ENCODE measurements around the gene CDH4.

The CDH4 gene

GRCh38 chr20:61818746-61819573 is 566.9 kb downstream of the CDH4 start:
- no peak for DNase-seq

DNA sequence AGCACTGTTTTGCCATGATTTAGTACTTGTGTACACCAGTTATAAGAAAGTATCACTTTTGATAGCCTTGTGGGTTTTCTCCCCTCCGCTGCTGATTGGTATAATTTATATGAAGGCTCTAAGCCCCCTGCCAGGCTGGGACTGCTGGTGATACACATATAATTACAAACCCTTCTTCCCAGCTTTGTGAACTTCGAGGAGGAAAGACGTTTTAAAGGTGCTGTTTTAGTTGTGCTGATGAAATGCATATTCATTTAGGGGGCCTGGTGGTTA is 567.4 kb downstream of the CDH4 start:
- no peak for DNase-seq

DNA sequence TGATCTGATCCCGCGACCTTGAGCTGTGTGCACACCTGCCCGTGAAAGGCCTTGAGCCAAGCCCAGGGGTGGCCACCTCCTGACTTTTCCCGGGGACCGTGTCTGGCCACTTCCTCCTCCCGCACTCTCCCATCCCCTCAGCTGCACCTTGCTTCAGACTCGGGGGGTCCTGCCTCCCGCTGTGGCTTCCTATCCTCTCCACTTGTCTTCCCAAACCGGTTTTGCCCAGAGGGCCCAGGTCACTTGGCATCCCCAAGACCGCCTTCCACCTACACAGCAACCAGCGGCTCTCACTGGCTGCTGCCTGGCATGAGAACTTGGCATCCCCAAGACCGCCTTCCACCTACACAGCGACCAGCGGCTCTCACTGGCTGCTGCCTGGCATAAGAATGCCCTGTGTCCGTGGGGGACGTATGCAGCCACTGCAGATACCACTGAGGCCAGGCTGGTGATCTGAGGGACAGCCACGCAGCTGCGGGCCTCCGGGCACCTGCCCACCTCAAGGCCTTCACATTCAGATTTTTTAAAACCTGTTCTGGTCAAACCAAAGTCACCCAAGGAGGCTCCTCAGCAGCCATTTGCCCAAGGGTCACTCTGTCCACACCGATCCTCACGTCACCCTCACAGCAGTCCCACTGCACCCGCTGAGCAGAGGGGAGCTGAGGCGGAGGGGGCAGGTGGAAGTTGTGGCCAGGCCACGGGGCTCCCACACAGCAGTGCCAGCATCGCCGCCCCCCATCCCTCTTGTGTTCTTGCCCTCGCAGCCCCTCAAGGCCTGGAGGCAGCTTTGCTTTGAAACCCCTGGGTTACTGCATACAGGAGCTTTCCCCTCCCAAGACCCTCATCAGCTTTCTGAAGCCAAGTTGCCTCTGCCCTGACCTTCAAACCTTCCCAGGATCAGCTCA is 568.1 kb downstream of the CDH4 start:
- DNase-seq, result no peak

GRCh38 chr20:61821735-61822134 is 569.7 kb downstream of the CDH4 start:
- no peak for DNase-seq

DNA sequence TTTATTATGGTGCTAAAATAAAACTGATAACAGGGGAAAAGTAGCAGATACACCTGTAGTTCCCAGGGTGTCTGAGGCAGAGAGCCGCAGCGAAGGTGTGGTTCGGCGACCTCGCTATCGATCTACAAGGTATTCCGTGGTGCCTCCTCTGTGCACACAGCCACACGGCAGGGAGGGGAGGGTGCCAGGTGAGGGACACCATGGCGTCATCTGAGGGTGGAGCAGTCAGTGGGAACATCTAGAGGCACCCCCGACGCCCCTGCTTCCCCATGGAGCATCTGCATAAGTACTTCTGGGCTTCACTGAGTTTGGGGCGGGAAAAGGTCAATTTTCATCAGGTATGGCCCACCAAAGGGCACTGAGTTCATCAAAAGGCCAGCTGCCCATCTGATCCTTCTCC is 570.3 kb downstream of the CDH4 start:
- DNase-seq, result no peak

DNA sequence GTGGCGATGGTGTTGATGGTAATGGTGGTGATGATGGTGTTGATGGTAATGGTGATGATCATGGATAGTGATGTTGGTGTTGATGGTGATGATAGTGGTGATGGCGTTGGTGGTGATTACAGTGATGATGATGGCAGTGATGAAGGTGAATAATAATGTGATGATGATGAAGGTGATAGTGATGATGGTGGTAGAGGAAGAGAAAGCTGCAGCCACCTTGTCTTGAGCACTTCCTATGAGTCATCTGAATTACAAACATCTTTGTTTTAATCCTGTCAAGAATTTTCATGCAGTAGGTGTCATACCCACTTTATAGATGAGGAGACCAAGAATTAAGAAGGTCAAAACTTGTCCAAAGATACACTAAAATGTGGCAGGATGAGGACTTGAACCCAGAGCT is 571.2 kb downstream of the CDH4 start:
- no peak for DNase-seq

DNA sequence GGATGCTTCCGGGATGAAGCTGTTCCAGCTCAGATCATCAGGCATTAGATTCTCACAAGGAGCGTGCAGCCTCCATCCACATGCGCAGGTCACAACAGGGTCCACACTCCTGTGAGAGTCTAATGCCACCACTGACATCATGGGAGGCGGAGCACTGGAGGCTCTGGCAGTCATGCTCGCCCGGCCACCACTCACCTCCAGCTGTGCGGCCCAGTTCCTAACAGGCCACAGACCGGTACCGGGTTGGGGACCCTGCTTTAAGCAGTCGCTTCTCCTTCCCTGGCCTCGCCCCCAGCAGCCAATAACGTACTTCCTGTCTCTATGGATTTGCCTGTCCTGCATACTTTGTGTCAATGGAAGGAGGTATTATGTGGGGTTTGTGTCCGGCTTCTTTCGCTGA is 576.8 kb downstream of the CDH4 start:
- no peak for DNase-seq

DNA sequence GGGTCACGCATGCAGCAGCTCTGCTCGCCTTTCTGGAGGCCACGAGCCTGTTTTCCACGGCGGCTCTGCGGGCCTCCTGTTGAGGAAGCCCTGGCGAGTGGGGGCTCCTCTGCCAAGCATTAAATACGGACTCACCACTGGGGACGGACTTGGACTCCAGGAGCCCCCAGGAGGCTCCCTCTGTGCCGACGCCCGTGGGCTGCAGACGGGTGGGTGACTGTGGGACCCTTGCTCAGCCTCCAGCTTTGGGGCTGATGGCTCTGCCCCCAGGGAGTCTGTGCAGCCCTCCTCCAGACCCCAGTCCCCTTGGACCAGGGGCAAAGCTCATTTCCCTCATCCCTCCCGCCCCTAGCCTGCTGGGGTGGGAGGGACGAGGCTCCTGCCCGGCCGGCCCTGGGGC is 577.5 kb downstream of the CDH4 start:
- DNase-seq, result no peak

DNA sequence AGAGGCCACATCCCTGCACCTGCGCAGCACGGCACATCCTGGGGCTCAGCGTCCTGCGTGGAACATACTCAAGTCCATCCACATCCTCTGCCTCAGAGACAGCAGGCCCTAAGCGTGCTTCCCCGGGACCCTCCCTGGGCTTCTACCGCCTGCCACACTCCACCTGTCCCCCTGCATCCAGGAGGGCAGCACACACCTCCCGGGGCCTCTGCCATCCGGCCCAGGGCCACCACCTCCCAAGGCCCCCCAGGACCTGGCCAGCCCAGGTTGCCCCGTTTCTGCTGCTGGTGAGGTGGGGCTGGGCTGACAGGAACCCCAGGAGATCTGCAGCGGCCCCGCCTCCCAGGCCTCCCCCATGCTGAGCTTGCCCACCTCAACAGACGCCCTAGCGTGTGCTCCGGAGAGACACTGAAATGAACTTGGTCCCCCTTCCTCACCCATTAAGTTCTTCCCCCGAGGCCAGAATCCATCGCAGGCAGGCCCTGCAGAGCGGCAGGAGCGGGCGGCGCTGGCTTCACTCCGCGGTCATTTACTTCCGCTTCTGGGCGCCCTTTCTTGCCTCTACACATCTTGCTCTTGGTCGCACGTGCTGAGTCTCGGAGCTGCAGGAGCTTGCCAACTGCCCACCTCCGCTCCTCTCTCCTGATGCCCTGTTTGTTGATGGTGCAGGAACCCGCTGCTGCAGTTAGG is 578.3 kb downstream of the CDH4 start:
- no peak for DNase-seq

GRCh38 chr20:61830991-61831390 is 578.9 kb downstream of the CDH4 start:
- DNase-seq, result no peak

DNA sequence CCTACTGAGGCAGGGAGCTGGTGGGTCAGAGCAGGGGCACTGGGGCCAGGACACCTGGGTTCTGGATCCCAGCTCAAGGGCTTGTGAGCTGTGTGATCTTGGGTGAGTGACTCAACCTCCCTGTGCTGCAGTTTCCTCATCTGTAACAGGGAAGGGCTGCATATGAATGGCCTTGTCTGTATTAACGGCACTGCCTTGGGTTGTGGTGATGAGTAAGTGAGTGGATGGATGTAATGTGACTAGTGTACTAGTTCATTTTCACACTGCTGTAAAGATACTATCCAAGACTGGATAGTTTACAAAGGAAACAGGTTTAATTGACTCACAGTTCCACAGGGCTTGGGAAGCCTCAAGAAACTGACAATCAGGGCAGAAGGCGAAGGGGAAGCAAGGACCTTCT is 580.1 kb downstream of the CDH4 start:
- no peak for DNase-seq

GRCh38 chr20:61833807-61834610 is 581.9 kb downstream of the CDH4 start:
- no peak for DNase-seq

DNA sequence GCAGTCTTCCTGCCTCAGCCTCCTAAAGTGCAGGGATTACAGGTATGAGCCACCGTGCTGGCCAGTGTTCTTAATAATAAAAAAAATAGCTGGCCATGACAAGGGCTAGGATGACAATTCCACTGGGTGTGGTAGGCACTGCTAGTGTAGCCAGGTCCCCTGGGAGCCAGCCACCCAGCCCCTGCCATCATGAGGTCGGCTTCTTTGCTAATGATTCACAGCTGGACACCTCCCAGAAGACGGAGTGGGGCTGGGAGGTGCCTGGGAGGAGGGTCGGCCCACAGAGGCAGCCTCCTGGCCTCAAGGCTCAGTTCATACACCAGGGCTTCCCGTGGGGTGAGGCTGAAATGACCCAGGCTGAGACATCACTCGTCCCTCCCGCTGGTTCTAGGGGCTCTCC is 583.2 kb downstream of the CDH4 start:
- DNase-seq, result no peak

DNA sequence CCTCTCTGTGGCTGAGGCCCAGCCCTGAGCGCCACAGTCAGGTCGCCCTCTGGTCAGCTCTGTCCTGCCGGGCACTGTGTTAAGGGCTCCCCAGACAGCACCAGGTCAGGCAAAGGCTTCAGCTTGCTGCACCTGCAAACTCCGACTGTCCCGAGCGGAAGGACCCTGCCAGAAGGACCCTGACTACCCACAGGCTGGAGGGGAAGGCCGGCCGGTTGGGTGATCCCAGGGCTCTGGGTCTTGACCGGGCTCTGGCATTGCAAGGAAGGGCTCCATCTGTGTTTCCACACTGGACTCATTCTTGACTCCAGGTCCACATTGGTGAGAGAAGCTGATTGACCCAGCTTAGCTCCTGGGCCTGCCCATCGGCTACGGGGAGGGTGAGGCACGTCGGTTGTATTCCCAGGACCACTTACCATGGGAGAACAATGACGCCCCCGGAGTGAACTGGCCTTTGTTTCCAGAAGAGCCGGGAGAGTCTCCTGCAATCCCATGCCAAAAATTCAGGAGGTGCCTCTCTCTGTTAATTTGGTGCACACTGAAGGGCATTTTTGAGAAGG is 583.8 kb downstream of the CDH4 start:
- no peak for DNase-seq

DNA sequence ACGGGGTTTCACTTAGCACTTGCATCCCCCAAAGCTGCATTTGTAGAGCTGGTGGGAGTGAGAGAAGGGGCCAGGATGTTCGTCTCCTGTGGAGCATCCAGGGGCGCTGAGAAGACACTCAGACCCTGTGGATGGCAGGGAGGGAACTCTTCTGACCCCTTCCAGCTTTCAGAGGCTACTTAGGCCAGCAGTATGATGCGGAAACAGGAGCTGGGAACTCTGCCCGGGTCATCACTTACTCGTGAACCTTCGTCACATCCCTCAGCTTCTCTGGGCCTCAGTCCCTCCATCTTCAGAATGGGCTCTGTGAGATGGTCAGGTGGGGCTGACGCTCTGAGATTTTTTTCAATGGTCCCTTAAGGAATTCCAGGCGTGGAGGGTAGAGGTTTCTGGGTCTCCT is 585.1 kb downstream of the CDH4 start:
- no peak for DNase-seq

GRCh38 chr20:61839223-61839911 is 587.3 kb downstream of the CDH4 start:
- DNase-seq, result no peak

DNA sequence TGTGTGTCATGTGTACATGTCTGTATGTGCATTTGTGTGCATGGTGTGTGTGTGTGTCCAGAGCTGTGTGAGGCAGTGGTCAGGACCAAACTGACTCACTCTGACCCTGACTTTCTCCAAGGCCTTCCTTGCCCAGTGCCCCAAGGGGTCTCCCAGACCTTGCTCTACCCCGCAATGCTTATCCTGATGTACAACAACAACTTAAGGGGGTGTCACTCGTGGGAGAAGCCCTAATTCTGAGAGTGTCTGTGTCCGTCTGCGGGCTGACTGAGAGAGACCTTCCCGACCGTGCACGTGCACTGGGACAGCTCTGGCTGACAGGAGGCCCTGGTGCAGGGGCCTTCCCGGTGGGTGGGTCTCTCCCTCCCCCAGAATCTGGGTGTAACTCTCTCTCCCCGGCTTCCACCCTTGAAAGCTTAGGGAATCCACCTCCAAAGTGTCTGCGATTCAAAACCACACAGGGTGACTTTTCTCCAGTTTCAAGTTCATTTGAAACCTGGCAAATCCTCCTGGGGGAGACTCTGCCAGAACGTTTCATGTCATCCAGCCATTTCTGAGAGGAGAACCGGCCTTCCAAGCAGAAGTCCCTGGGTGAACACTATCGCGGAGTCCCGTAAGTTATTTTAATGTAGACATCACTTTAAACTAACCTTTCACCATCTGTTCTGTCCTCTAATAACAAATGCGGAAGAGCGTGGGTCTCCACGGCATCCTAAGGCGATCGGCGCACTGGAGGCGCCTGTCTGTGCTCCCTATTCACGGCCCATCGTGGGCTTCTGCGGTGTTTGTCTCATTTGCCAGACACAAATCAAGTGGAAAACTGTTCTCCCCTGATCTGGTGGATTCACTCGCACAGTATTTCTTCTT is 588.1 kb downstream of the CDH4 start:
- no peak for DNase-seq

DNA sequence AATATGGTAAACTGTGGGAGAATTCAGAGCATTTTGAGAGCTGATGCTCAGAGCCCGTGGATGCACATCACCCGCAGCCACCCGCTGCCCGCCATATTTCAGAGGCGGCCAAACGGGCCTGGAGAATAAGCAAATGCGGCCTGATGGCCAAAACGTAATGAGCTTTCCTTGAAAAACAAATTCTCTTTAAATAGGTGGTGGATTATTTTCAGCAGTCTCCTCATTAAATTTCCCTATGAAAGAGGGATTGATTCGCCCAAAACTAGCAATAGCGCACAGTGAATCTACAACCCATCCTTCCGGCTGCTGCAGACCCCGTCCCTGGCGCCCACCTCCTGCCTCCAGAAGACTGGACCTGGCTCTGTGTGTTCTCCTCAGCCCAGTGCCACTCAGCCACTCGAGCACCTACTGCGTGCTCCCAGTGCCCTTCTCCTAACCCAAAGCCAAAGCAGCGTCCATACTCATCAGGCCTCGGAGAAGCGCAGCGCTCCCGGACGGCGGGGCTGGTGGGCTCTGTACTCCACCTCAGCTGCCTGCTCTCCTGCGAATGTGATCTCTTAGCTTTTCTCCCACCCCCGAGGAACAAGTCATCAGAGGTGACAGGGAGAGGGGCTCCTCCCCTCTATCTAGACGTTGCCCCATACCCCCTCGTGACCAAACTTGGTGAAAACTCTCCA is 588.9 kb downstream of the CDH4 start:
- no peak for DNase-seq

- DNase-seq, result no peak
Observed at GRCh38 chr20:61841551-61841950, 589.5 kb downstream of the CDH4 start.

DNA sequence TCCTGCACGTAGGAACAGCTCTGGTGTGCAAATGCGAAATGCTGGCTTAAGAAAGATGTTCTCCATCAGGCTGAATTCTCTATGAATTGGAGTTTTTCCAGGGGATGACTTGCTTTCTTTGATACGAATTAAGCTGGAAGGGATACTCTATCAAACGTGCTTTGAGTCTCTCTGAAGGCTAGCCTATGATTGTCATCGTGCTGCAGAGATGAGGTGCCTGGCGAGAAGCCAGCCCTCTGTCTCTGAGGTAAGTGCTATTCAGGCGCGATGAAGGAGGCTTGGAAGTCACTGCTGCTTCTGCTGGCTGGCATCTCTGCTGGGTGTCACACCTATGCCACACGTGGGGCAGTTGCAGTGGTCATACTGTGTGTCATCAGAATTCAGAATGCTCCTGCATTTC is 589.9 kb downstream of the CDH4 start:
- DNase-seq, result no peak
